ENCODE data around the gene GPC3.
A peak's percentile ranks its signal among the peaks of the same experiment; 100 is the strongest.
"Not testable (repeated sequence)": the region's sequence is repeated elsewhere in the genome, so short reads cannot be mapped to it uniquely, and the experiment has no call there.

Gene GPC3

GRCh38 chrX:133544778-133545177 lies 440.6 kb downstream of the GPC3 start:
- DNase-seq: no peak

GRCh38 chrX:133544115-133544514 lies 441.3 kb downstream of the GPC3 start:
- peak; percentile 0 for DNase-seq

- no peak for DNase-seq
Observed at GRCh38 chrX:133543654-133544053, 441.7 kb downstream of the GPC3 start.

GRCh38 chrX:133542476-133542875 lies 442.9 kb downstream of the GPC3 start:
- no peak for DNase-seq

- DNase-seq: no peak
Observed at GRCh38 chrX:133541021-133541420, 444.4 kb downstream of the GPC3 start.

- no peak for DNase-seq
Observed at GRCh38 chrX:133538148-133538547, 447.2 kb downstream of the GPC3 start.

- DNase-seq: no peak
Observed at GRCh38 chrX:133537142-133537541, 448.3 kb downstream of the GPC3 start.

GRCh38 chrX:133535066-133535465 lies 450.3 kb downstream of the GPC3 start:
- DNase-seq: no peak

GRCh38 chrX:133534172-133534571 lies 451.2 kb downstream of the GPC3 start:
- DNase-seq: no peak

GRCh38 chrX:133533249-133533648 lies 452.1 kb downstream of the GPC3 start:
- no peak for DNase-seq

GRCh38 chrX:133530960-133531359 lies 454.4 kb downstream of the GPC3 start:
- no peak for DNase-seq

GRCh38 chrX:133529578-133529977 lies 455.8 kb downstream of the GPC3 start:
- no peak for DNase-seq

- DNase-seq: no peak
Observed at GRCh38 chrX:133527825-133528224, 457.6 kb downstream of the GPC3 start.

- no peak for DNase-seq
Observed at GRCh38 chrX:133527415-133527814, 458.0 kb downstream of the GPC3 start.

GRCh38 chrX:133526773-133527172 lies 458.6 kb downstream of the GPC3 start:
- DNase-seq: not testable (repeated sequence)

- no peak for DNase-seq
Observed at GRCh38 chrX:133523526-133523925, 461.9 kb downstream of the GPC3 start.

GRCh38 chrX:133523081-133523487 lies 462.3 kb downstream of the GPC3 start:
- no peak for DNase-seq

GRCh38 chrX:133516686-133517085 lies 468.7 kb downstream of the GPC3 start:
- DNase-seq: no peak

GRCh38 chrX:133514486-133514885 lies 470.9 kb downstream of the GPC3 start:
- no peak for DNase-seq

GRCh38 chrX:133513123-133513522 lies 472.3 kb downstream of the GPC3 start:
- DNase-seq: no peak

- no peak for DNase-seq
Observed at GRCh38 chrX:133511041-133511440, 474.4 kb downstream of the GPC3 start.

- DNase-seq: no peak
Observed at GRCh38 chrX:133497356-133497755, 488.0 kb downstream of the GPC3 start.

- no peak for DNase-seq
Observed at GRCh38 chrX:133495464-133496391, 489.7 kb downstream of the GPC3 start.

- DNase-seq: no peak
Observed at GRCh38 chrX:133493366-133493765, 492.0 kb downstream of the GPC3 start.

- no peak for DNase-seq
Observed at GRCh38 chrX:133490955-133491354, 494.4 kb downstream of the GPC3 start.

Data from CD4-positive, alpha-beta T cell treated with Interleukin-4 for 4 hours (primary cell).